ENCODE results near the gene SLC26A6. TPM values are rescaled to one million over a fixed set of nuclear protein-coding genes. Genes with fewer than 3 reads are reported as not detected.

The SLC26A6 gene
- total RNA-seq, 1 donor = 45.8 TPM

DNA sequence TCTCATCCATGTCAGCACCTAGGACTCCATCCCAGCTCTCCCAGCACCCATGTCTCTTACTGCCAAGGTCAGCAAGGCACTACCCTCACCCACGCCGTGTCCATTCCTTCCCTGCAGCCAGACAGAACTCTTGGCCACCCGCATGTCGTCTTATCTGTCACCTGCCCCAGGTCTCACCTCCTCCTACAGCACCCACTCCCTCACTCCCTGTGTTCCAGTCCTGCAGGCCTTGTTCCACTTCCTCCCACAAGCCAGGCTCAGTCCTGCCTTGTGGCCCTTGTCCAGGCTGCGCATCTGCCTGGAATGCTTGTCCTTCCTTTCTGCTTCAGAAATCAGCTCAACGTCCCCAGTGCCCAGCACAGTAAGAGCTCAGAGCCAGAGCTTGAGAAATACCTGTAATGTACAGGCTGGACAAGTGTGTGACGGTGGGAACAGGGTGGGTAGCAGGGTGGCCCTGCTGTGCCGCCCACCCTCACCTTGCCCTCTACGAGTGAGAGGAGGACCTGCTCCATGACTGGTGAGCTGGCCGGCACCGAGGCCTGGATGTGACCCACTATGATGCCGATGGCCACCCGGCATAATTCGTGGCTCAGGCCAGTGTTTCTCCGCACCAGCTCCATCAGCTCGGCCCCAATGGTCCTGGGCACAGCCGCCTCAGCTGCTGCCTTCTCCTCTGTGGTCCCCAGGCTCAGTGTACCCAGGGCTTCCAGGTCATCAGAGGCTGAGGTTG, 45.7 kb upstream of the SLC26A6 start:
- H3K4me3 ChIP-seq (ENCODE audit: low read depth, low read length) = no peak overlapping the region
- TF ChIP-seq, protein P1, sequence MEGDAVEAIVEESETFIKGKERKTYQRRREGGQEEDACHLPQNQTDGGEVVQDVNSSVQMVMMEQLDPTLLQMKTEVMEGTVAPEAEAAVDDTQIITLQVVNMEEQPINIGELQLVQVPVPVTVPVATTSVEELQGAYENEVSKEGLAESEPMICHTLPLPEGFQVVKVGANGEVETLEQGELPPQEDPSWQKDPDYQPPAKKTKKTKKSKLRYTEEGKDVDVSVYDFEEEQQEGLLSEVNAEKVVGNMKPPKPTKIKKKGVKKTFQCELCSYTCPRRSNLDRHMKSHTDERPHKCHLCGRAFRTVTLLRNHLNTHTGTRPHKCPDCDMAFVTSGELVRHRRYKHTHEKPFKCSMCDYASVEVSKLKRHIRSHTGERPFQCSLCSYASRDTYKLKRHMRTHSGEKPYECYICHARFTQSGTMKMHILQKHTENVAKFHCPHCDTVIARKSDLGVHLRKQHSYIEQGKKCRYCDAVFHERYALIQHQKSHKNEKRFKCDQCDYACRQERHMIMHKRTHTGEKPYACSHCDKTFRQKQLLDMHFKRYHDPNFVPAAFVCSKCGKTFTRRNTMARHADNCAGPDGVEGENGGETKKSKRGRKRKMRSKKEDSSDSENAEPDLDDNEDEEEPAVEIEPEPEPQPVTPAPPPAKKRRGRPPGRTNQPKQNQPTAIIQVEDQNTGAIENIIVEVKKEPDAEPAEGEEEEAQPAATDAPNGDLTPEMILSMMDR (IDR thresholded peaks at IDR 0.05; ENCODE audit: insufficient read depth, low read depth, low read length) = no peak
- DNase-seq (ENCODE audit: low read depth) = no peak

DNA sequence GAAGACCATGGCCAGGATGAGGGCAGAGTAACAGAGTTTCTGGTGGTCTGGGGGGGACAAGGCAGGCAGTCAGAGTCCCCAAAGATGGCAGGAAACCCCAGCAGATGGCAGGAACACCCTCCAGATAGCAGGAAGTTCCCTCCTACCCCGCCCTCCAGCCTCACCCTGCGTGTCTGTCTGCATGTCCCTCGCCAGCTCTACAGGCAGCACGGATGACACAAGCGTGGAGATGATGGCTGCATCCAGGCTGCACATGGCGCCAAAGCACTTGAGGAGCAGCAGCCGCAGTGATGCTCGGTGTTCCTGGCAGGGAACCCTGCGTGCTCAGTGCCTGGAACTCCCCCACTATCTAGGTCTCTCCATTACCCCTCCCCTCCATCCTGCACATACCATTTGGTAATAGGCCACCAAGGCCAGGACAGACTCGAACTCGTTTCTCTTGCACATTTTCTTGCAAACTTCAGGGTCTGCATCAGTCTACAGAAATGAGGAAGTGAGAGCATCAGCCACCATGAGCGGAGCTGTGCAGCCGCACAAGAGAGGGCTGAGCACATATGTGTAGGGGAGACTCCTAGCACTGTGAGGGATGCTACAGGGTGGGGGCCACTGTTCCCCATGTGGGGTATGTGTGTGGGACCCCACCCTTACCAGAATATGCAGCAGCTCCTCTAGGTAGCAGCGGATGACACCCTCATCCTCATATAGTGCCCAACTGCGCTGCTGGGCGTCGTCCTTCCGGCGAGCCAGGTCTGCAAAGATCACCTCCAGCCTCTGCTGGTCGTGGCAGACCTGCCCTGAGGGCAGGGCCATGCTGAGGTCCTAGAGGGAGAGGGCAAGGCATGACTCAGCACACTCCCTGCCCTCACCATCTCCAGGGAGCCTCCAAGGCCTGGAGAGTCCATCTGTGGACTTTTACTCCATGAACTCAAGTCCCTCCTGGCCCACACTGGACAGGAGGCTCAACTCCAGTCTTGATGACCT, 44.4 kb upstream of the SLC26A6 start:
- no peak overlapping the region for H3K4me3 ChIP-seq (ENCODE audit: low read depth, low read length)
- TF ChIP-seq, protein P1 (IDR thresholded peaks at IDR 0.05; ENCODE audit: insufficient read depth, low read depth, low read length) = no peak
- DNase-seq (ENCODE audit: low read depth) = no peak

- no peak overlapping the region for H3K4me3 ChIP-seq (ENCODE audit: low read depth, low read length)
- no peak for DNase-seq (ENCODE audit: low read depth)
- TF ChIP-seq, protein P1 (IDR thresholded peaks at IDR 0.05; ENCODE audit: insufficient read depth, low read depth, low read length) = no peak
These were observed 43.5 kb upstream of the SLC26A6 start for GRCh38 chr3:48678566-48679380.

GRCh38 chr3:48678056-48678455, 42.8 kb upstream of the SLC26A6 start:
- no peak overlapping the region for H3K4me3 ChIP-seq (ENCODE audit: low read depth, low read length)
- DNase-seq (ENCODE audit: low read depth) = no peak
- TF ChIP-seq, protein P1 (IDR thresholded peaks at IDR 0.05; ENCODE audit: insufficient read depth, low read depth, low read length) = no peak

DNA sequence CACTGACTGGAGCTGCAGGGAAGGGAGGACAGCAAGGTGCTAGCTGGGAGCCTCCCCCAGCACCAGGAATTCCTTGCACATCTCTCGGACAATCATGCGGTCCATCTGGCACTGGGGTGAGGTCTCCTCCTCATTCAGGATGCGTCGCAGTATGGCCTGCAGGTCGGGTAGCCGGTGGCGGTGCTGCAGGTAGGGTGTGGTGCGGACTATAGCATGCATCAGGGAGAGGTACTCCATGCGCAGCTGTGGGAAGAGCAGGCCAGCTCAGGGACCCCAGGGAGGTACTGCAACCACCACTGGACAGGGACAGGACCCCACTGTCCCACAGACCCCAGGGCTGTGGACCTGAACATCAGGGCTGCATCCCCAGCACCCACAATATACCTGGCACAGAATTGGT, 39.2 kb upstream of the SLC26A6 start:
- H3K4me3 ChIP-seq (ENCODE audit: low read depth, low read length) = no peak overlapping the region
- no peak for DNase-seq (ENCODE audit: low read depth)
- TF ChIP-seq, protein P1 (IDR thresholded peaks at IDR 0.05; ENCODE audit: insufficient read depth, low read depth, low read length) = no peak

DNA sequence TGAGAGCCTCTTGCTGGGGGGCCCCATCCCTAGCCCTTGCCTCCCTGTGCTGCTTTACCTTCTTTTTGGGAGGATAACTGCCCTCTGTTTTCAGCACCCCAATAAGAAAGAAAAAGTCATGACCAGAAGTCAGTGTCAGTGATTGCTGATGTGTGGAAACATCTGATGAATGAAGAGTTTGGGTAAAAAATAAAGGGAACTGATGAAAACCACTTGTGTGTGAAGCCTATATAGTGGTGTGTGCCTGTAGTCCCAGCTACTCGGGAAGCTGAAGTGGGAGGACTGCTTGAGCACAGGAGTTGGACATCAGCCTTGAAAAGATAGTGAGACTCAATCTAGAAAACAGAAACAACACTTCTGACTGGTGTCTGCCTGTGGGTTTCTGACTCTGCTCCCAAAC, 37.3 kb upstream of the SLC26A6 start:
- H3K4me3 ChIP-seq (ENCODE audit: low read depth, low read length) = no peak overlapping the region
- DNase-seq (ENCODE audit: low read depth) = no peak
- TF ChIP-seq, protein P1 (IDR thresholded peaks at IDR 0.05; ENCODE audit: insufficient read depth, low read depth, low read length) = no peak

Data from fibroblast of villous mesenchyme (primary cell).